Measurements from ENCODE around the gene ABHD17A.
A peak's percentile ranks its signal among the peaks of the same experiment; 100 is the strongest.

Gene ABHD17A

GRCh38 chr19:1885398-1886119 is at the start of gene ABHD17A:
Gene ABHD17A, minus strand, starts transcription at chr19:1885496. Its CDS starts 3,930 bp downstream, at chr19:1881566.
- DNase-seq, result peak; percentile 96

DNA sequence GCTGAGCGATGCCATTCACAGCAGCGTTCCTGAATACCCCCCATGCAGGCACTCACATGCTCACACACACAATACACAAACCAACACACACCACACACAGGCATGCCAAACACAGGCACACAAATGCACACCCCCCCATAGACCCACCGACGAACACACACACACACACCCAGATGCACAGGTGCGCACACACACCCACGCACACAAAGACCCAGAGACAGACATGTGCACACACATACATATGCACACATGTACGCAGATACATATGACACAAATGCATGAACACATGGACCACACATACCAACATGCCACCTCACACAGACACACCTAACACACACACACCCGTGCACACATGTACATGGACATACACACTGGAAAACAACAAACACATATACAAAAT is 48.6 kb upstream of the ABHD17A start:
- no peak for DNase-seq

GRCh38 chr19:1933244-1933643 is 47.9 kb upstream of the ABHD17A start:
- DNase-seq, result no peak

DNA sequence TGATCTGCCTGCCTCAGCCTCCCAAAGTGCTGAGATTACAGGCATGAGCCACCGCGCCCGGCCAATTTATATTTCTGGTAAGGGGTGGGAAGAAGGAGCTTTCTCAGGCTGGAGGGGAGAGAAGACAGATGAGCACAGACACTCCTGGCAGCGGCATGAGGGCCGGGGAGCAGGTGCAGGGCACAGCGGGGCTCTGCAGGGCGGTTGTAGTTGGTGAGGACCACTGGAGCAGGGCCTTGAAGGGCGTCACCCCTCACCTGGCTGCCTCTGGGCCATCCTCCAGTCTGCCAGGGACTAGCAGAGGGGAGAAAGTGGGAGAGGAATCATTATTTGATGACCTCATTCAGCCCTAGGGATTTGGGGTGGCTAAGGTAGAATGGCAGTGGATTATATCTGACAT is 47.1 kb upstream of the ABHD17A start:
- DNase-seq, result no peak

DNA sequence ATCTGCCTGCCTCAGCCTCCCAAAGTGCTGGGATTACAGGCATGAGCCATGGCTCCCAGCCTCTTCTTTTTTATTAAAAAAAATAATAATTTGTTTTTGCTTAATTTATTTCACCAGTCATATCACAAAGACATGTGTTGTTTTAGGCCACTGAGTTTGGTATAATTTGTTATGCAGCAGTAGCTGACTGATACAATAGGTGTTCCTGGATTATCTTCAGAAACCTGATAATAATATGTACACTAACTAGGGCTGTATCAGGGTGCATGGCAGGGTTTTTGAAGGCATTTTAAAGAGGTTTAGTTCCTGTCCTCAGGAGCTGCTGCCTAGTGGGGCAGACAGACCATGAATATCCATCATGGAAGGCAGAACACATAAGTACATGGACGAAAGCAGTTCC is 46.1 kb upstream of the ABHD17A start:
- DNase-seq, result no peak

DNA sequence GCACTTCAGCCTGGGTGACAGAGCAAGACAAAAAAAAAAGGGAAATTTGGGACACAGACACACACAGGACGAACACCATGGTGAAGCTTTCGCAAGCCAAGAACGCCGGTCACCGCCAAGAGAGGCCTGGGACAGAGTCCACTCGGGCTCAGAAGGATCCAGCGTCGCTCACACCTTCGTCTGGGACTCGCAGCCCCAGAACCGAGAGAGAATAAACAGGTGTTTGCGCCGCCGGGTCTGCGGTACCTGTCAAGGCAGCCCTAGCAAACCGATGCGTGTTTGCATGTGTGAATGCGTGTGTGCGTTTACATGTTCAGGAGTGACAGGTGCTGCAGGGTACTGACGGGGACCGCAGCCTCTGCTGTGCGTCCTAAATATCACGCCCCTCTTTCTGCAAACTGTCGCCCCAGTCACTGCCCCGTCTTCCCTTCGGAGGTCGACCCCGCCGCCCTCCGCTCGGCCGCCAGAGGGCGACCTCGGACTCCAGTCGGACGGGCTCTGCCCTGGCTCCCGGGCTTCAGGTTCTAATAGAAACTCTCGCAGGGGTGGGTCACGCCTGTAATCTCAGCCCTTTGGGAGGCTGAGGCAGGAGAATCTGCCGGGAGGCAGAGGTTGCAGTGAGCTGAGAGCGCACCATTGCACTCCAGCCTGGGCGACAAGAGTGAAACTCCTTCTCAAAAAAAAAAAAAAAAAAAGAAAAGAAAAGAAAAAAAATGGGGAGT is 43.9 kb upstream of the ABHD17A start:
- DNase-seq, result peak; percentile 77

DNA sequence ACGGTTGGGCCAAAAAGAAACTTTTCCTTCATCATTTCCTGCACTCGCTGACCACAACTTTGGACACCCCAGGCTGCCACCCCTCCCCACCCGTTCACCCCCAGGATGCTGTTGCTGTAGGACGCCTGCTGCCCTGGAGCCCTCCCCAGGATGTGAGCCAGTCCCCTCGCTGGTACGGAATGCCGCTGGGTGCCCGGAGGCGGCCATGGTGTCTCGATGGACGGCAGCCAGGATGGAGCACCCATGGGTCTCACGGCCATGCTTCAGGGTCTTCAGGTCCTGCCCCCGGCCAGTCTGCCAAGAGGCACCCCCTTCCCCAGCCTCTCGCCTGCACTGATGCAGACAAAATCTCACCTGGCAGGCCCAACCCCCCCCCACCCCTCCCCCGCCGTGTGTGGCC is 40.2 kb upstream of the ABHD17A start:
- DNase-seq, result no peak

- DNase-seq, result no peak
Observed at GRCh38 chr19:1924320-1924961, 39.1 kb upstream of the ABHD17A start.

GRCh38 chr19:1923319-1923718 is 38.0 kb upstream of the ABHD17A start:
- no peak for DNase-seq

GRCh38 chr19:1922803-1923202 is 37.5 kb upstream of the ABHD17A start:
- DNase-seq, result no peak

DNA sequence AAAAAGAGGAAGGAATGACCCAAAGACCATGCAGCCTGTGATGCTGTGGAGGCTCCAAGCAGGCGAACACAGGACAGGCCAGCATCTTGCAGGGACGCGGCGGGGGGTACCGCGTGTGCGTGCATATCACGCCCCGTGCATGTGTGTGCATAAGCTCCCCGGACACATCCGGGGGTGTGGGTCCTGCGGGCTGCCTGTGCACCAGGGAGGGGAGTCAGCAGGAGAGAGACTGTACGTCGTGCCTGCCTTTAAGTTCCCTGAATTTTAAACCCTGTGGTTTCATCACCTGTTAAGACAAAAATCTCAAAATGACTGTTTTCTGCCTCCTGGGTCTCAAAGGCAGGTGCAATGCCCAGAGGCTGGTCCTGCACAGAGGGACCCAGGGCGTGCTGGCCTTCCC is 36.5 kb upstream of the ABHD17A start:
- DNase-seq, result no peak

GRCh38 chr19:1921326-1921725 is 36.0 kb upstream of the ABHD17A start:
- DNase-seq, result no peak

DNA sequence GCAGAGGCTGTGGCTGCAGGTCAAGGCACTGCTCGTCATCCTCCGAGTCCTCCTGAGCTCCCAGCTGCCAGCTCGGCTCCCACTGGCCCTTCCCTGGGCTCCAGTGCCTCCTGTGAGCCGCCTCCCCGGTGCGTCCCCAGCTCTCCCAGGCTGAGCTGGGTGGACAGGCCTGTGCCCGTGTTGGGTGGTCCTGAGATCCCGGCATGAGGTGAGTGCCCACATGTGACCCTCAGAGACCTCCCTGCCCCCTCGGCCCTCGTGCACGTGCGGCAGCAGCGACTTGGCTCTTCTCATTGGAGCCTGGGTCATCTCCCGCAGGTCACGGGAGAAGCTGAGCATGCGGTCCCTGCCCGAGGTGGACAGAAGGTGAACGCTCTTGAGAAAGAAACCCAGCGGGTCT is 35.3 kb upstream of the ABHD17A start:
- no peak for DNase-seq

GRCh38 chr19:1918975-1919374 is 33.7 kb upstream of the ABHD17A start:
- DNase-seq, result no peak

DNA sequence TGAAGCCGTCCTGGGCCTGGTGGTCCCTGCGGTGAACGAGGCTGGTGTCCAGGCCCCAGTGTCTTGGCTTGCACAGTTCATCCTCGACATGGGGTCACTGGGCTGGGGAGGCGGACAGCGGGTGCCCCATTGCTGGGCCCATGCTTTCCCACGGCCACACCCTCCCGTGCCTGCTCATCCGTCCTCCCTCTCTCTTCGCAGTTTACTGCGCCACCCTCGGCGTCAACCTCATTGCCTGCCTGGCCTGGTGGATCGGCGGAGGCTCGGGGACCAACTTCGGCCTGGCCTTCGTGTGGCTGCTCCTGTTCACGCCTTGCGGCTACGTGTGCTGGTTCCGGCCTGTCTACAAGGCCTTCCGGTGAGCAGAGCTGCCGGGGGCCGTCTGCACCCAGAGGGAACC is 32.6 kb upstream of the ABHD17A start:
- DNase-seq, result no peak

DNA sequence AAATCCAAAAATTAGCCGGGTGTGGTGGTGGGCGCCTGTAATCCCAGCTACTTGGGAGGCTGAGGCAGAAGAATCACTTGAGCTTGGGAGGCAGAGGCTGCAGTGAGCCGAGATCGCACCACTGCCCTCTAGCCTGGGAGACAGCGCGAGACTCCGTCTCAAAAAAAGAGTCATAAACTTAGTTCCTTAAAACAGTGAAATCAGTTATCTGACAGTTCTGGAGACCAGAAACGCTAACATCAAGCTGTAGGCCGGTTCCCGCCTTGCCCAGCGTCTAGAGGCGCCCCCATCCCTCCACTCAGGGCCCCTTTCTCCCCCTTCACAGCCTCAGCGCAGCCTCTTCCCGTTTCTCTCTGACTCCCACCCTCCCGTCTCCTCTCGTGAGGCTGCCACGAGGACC is 31.9 kb upstream of the ABHD17A start:
- DNase-seq, result no peak

DNA sequence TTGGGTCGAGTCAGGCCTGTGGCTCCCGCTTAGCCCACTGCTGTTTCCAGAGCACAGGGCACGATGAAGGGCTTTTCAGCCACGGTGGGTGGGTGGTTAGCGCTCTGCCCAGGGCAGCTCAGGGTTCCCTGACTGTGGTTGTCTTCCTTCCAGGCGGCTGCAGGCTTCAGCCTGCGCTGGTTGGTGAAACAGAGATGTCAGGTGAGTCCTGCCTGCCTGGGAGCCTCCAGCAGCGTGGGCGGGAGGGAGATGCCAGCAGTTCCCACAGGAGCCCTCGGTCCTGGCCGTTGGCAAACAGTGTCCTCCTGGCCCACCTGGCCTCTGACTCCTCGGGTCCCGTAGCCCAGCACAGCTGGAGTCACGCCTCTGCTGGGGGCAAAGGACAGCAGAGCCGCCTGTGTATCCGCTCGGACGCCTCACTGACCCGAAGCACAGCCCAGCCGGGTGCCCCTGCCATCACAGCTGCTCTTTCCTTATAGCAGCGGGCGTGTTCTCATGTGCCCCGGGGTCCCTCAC is 29.6 kb upstream of the ABHD17A start:
- no peak for DNase-seq

DNA sequence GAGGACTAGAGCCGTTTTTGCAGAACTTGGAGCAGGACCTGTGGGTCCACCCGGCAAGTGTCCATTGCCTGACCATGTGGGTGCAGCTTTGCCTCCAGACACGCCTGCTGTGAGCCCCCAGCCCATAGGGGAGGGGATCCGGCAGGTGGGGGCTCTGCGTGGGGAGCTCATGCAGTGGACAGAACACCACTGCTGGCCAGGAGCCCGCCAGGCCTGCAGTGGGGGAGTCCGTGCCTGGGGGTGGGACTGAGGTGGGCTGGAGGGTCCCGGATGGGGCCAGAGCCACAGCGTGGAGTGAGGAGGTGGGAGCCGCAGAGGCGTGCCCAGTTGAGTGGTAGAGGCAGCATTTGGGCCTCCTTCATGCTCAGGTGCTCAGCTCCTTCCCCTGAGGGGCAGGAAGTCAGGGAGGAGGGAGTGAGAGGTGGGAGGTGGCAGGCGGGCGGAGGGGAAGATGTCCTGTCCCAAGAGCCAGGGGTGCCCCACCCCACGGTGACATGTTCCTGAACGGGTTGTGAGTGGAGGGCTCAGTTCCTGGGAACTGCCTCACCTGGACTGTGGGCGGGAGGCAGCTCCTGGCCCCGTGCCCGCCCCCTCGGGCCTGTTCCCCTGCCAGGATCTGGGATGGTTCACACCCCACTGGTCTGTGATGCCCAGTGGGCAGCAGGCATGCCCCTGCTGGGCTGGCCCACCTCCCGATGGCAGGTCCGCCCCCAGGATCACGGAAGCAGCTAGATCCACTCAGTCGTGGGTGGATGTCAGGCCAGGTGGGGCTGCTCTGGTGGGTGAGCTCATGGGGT is 28.7 kb upstream of the ABHD17A start:
- DNase-seq, result no peak

- no peak for DNase-seq
Observed at GRCh38 chr19:1912760-1913505, 27.6 kb upstream of the ABHD17A start.

DNA sequence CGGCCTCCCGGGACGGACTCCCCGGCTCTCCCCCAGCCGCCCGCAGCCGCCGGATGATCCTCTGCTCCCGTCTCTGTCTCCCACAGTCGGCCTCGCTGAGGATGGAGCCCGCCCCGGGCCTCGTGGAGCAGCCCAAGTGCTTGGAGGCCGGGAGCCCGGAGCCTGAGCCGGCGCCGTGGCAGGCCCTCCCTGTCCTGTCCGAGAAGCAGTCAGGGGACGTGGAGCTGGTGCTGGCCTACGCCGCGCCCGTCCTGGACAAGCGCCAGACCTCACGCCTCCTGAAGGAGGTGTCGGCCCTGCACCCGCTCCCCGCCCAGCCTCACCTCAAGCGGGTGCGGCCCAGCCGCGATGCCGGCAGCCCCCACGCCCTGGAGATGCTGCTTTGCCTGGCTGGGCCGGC is 26.7 kb upstream of the ABHD17A start:
- no peak for DNase-seq

- DNase-seq, result no peak
Observed at GRCh38 chr19:1911098-1911497, 25.8 kb upstream of the ABHD17A start.

- no peak for DNase-seq
Observed at GRCh38 chr19:1910177-1910576, 24.9 kb upstream of the ABHD17A start.
